ENCODE results near the gene PAFAH2.

GRCh38 chr1:26035203-26035958, 37.5 kb upstream of the PAFAH2 start:
- TF ChIP-seq POLR2A (IDR thresholded peaks at IDR 0.05): peak in 3 of 4 donors; percentile 48 to 83 (median 77)
- TF ChIP-seq POLR2AphosphoS5 (IDR thresholded peaks at IDR 0.05): peak; percentile 58 to 88
- peak in 1 of 6 experiments; percentile 12 for TF ChIP-seq CTCF (IDR thresholded peaks at IDR 0.05)

Measured in upper lobe of left lung (tissue), 4 donors.